AG04449 (cell line): Measurements from ENCODE around the gene SEPTIN10.

Experiments
- CTCF ChIA-PET: fragments of 350-600 bp; formaldehyde crosslinking; extraction: SDS; loops from one replicate; lab custom pipeline; 2021; ENCODE audit warnings: antibody characterized with exemption; lab: Yijun Ruan, JAX
- POLR2A ChIA-PET: fragments of 400-600, 350-600 bp; formaldehyde crosslinking; extraction: SDS; loops from one replicate; lab custom pipeline; 2020; ENCODE audit warnings: antibody characterized with exemption, inconsistent platforms; lab: Yijun Ruan, JAX
- DNase-seq: peaks from one replicate; pipeline ENCODE4 v3.0.0-alpha.2; 2010; ENCODE audit warnings: low read depth, low spot score
- H3K4me3 ChIP-seq: 2 replicates; pipeline ENCODE4 v1.5.1; 2011; ENCODE audit warnings: low read depth, mild to moderate bottlenecking, control low read depth, low read length
- CTCF ChIP-seq: IDR thresholded peaks from one replicate; pipeline ENCODE4 v1.5.1; 2011; ENCODE audit warnings: mild to moderate bottlenecking, moderate library complexity, low read length, control low read depth, inconsistent platforms; ENCODE audit not compliant: insufficient read depth; ENCODE audit errors: missing control alignments

SEPTIN10 gene

GRCh38 chr2:109528811-109529501 lies 84.8 kb downstream of the SEPTIN10 start:
- ChIA-PET POLR2A (no interaction called here), CTCF (no interaction called here)
- H3K4me3 ChIP-seq = no peak overlapping the region
- DNase-seq = no peak
- TF ChIP-seq CTCF = no peak

GRCh38 chr2:109527846-109528705 lies 85.7 kb downstream of the SEPTIN10 start:
- DNase-seq = no peak
- no peak overlapping the region for H3K4me3 ChIP-seq
- no peak for TF ChIP-seq CTCF
- ChIA-PET CTCF (no interaction called here), POLR2A (no interaction called here)

GRCh38 chr2:109527079-109527478 lies 86.7 kb downstream of the SEPTIN10 start:
- POLR2A ChIA-PET = no interaction called here
- no peak overlapping the region for H3K4me3 ChIP-seq
- TF ChIP-seq CTCF = no peak
- no peak for DNase-seq
- CTCF ChIA-PET = interaction anchor here (1.7 kb wide), 1 partner anchor 17 kb away, joined by 9 read pairs; no protein-coding TSS in a partner anchor

- CTCF ChIA-PET = interaction anchor here (0.7 to 1.7 kb wide), 3 partner anchors 10 to 16 kb away, joined by 3 to 9 read pairs (median 3); no protein-coding TSS in a partner anchor
These were observed 87.3 kb downstream of the SEPTIN10 start for GRCh38 chr2:109526442-109526970.

GRCh38 chr2:109525836-109526235 lies 87.9 kb downstream of the SEPTIN10 start:
- ChIA-PET CTCF (interaction anchor here (0.7 to 1.7 kb wide), 3 partner anchors 10 to 16 kb away, joined by 3 to 9 read pairs (median 3); no protein-coding TSS in a partner anchor), POLR2A (no interaction called here)
- H3K4me3 ChIP-seq = no peak overlapping the region
- TF ChIP-seq CTCF = no peak
- DNase-seq = no peak

More at GRCh38 chr2:109526442-109526970, 87.3 kb downstream of the SEPTIN10 start:
- POLR2A ChIA-PET = no interaction called here
- TF ChIP-seq CTCF = no peak
- DNase-seq = no peak
- H3K4me3 ChIP-seq = no peak overlapping the region
